SK-N-SH (cell line): ENCODE results near the gene IL22RA1. TPM values are rescaled to one million over a fixed set of nuclear protein-coding genes. Genes with fewer than 3 reads are reported as not detected.

Experiments used
- CTCF ChIA-PET: fragments of 300-600, 350-600 bp; formaldehyde crosslinking; extraction: SDS; loops from one replicate; lab custom pipeline; 2021; lab: Yijun Ruan, JAX
- POLR2A ChIA-PET: fragments of 350-600 bp; sonication (Branson Sonifier 250); formaldehyde crosslinking; extraction: SDS; loops from one replicate; lab custom pipeline; 2020; ENCODE audit warnings: antibody characterized with exemption, inconsistent platforms; lab: Yijun Ruan, JAX
- DNase-seq: peaks from one replicate; pipeline ENCODE4 v3.0.0; 2012
- H2AFZ ChIP-seq: fragments of 200-600 bp; sonication (generic); 2 replicates; pipeline ENCODE4 v1.8.1; 2016; ENCODE audit warnings: antibody characterized with exemption, mild to moderate bottlenecking, low read depth
- H3F3A ChIP-seq: fragments of 200-600 bp; sonication (generic); replicated peaks from 2 replicates; pipeline ENCODE3; 2016; ENCODE audit warnings: antibody characterized with exemption, mild to moderate bottlenecking; ENCODE audit not compliant: insufficient read depth
- H3K27ac ChIP-seq, 2 experiments: fragments of 200-500 bp in 1 of 2; fragments of 200-600 bp in 1 of 2; sonication (Bioruptor generic) in 1 of 2; sonication (generic), shearing (Covaris generic) in 1 of 2; 2 replicates each; pipeline versions ENCODE4 v1.5.1 to v1.6.1; 2014 to 2016; ENCODE audit warnings: low read depth in 2 of 2, inconsistent platforms in 1 of 2, low read length in 1 of 2, mild to moderate bottlenecking in 1 of 2, mixed read lengths in 1 of 2
- H3K27me3 ChIP-seq: fragments of 200-600 bp; sonication (generic), shearing (Covaris generic); 2 replicates; pipeline ENCODE4 v1.6.1; 2016; ENCODE audit warnings: mixed run types; ENCODE audit not compliant: insufficient read depth
- H3K36me3 ChIP-seq, 2 experiments: fragments of 200-500 bp in 1 of 2; fragments of 200-600 bp in 1 of 2; sonication (Bioruptor generic) in 1 of 2; sonication (generic) in 1 of 2; replicated peaks in 1 of 2; 2 replicates each; pipeline versions ENCODE3 to v1.5.1; 2014 to 2016; ENCODE audit warnings: low read length in 1 of 2, mild to moderate bottlenecking in 1 of 2; ENCODE audit not compliant: insufficient read depth in 2 of 2, control insufficient read depth in 1 of 2
- H3K4me1 ChIP-seq, 2 experiments: fragments of 200-500 bp in 1 of 2; fragments of 200-600 bp in 1 of 2; sonication (Bioruptor generic) in 1 of 2; sonication (generic), shearing (Covaris generic) in 1 of 2; 2 replicates each; pipeline versions ENCODE4 v1.5.1 to v1.6.1; 2014 to 2016; ENCODE audit warnings: low read depth in 1 of 2, low read length in 1 of 2, mixed run types in 1 of 2; ENCODE audit not compliant: insufficient read depth in 2 of 2, control insufficient read depth in 1 of 2
- H3K4me2 ChIP-seq: fragments of 200-600 bp; sonication (generic), shearing (Covaris generic); 2 replicates; pipeline ENCODE4 v1.6.1; 2017; ENCODE audit warnings: mixed run types
- H3K4me3 ChIP-seq, 2 experiments: fragments of 200-500 bp in 1 of 2; fragments of 200-600 bp in 1 of 2; sonication (Bioruptor generic) in 1 of 2; sonication (generic), shearing (Covaris generic) in 1 of 2; 2 replicates each; pipeline versions ENCODE4 v1.5.1 to v1.8.1; 2014 to 2016; ENCODE audit warnings: low read depth in 2 of 2, inconsistent platforms in 1 of 2, low read length in 1 of 2, mild to moderate bottlenecking in 1 of 2, mixed read lengths in 1 of 2, moderate library complexity in 1 of 2
- H3K79me2 ChIP-seq: fragments of 200-600 bp; sonication (generic); 2 replicates; pipeline ENCODE4 v1.8.1; 2017; ENCODE audit warnings: mild to moderate bottlenecking; ENCODE audit not compliant: insufficient read depth
- H3K9ac ChIP-seq: fragments of 200-600 bp; sonication (generic); 2 replicates; pipeline ENCODE4 v1.6.1; 2017; ENCODE audit warnings: mixed run types
- H3K9me2 ChIP-seq: fragments of 200-600 bp; sonication (generic); 2 replicates; pipeline ENCODE4 v1.6.1; 2017; ENCODE audit warnings: mixed run types
- H3K9me3 ChIP-seq: fragments of 200-600 bp; sonication (generic); 2 replicates; pipeline ENCODE4 v1.6.1; 2017; ENCODE audit warnings: mixed run types, mild to moderate bottlenecking, moderate library complexity
- H4K20me1 ChIP-seq: fragments of 200-600 bp; sonication (generic); 2 replicates; pipeline ENCODE4 v1.6.1; 2017; ENCODE audit warnings: mild to moderate bottlenecking, mixed run types; ENCODE audit not compliant: insufficient read depth
- ELF1 ChIP-seq: IDR thresholded peaks from 2 replicates; pipeline ENCODE4 v1.4.0; 2012
- EP300 ChIP-seq, 2 experiments: IDR thresholded peaks; 2 replicates each; pipeline versions ENCODE4 v1.4.0 to v1.6.1; 2012; ENCODE audit warnings: borderline replicate concordance in 1 of 2, low read depth in 1 of 2, low read length in 1 of 2
- FOXJ3 ChIP-seq: sonication (generic); formaldehyde crosslinking; IDR thresholded peaks from 2 replicates; pipeline ENCODE4 v1.5.1; 2020; ENCODE audit warnings: mild to moderate bottlenecking, missing genetic modification reagents
- FOXM1 ChIP-seq: IDR thresholded peaks from 2 replicates; pipeline ENCODE4 v1.4.0; 2012; ENCODE audit warnings: low read depth, mild to moderate bottlenecking
- GATA2 ChIP-seq: sonication (generic); formaldehyde crosslinking; IDR thresholded peaks from 2 replicates; pipeline ENCODE4 v1.5.0; 2020; ENCODE audit warnings: mild to moderate bottlenecking, missing genetic modification reagents
- IRF3 ChIP-seq: fragments of 150-350 bp; IDR thresholded peaks from 2 replicates; pipeline ENCODE4 v1.6.1; 2016; ENCODE audit warnings: mild to moderate bottlenecking, low read depth, low read length
- JUND ChIP-seq: IDR thresholded peaks from 2 replicates; pipeline ENCODE4 v1.4.0; 2012
- MXI1 ChIP-seq: IDR thresholded peaks from 2 replicates; pipeline ENCODE4 v1.6.1; 2012; ENCODE audit warnings: mild to moderate bottlenecking, low read depth, low read length, improper control_type of control experiment
- NFIC ChIP-seq: IDR thresholded peaks from 2 replicates; pipeline ENCODE4 v1.4.0; 2012; ENCODE audit warnings: borderline replicate concordance
- NRF1 ChIP-seq: IDR thresholded peaks from 2 replicates; pipeline ENCODE4 v1.6.1; 2012; ENCODE audit warnings: low read depth, mild to moderate bottlenecking, low read length
- RCOR1 ChIP-seq: fragments of 150-350 bp; IDR thresholded peaks from 2 replicates; pipeline ENCODE4 v1.6.1; 2017; ENCODE audit warnings: antibody characterized with exemption, low read length
- REST ChIP-seq: IDR thresholded peaks from 2 replicates; pipeline ENCODE4 v1.6.1; 2012; ENCODE audit warnings: mild to moderate bottlenecking, low read depth, low read length, moderate library complexity
- RFX5 ChIP-seq: IDR thresholded peaks from 2 replicates; pipeline ENCODE4 v1.6.1; 2012; ENCODE audit warnings: mild to moderate bottlenecking, improper control_type of control experiment, low read length
- RXRA ChIP-seq: IDR thresholded peaks from 2 replicates; pipeline ENCODE4 v1.4.0; 2012; ENCODE audit warnings: low read depth, mild to moderate bottlenecking, borderline replicate concordance
- SIN3A ChIP-seq: IDR thresholded peaks from 2 replicates; pipeline ENCODE4 v1.6.1; 2012; ENCODE audit warnings: low read depth, mild to moderate bottlenecking, low read length, moderate library complexity, borderline replicate concordance
- TCF12 ChIP-seq: IDR thresholded peaks from 2 replicates; pipeline ENCODE4 v1.4.0; 2012
- TEAD4 ChIP-seq: IDR thresholded peaks from 2 replicates; pipeline ENCODE4 v1.4.0; 2012; ENCODE audit warnings: mild to moderate bottlenecking, borderline replicate concordance; ENCODE audit not compliant: insufficient read depth
- USF1 ChIP-seq: IDR thresholded peaks from 2 replicates; pipeline ENCODE4 v1.4.0; 2012; ENCODE audit warnings: low read depth, borderline replicate concordance
- USF2 ChIP-seq: fragments of 150-350 bp; IDR thresholded peaks from 2 replicates; pipeline ENCODE4 v1.6.1; 2017; ENCODE audit warnings: antibody characterized with exemption, low read length, low read depth, borderline replicate concordance
- WGBS: methylation state at CpG from one replicate; pipeline ENCODE4 v1.1.6; 2017; ENCODE audit warnings: low lambda C conversion rate; 5-methylcytosine and 5-hydroxymethylcytosine counted together
- polyA plus RNA-seq, 3 experiments: library from polyadenylated mRNA; depleted of rRNA; stranded (reverse); fragments of >200 nt; gene quantifications; 2 replicates each; pipeline ENCODE4 v1.2.3, GENCODE V29; 2012

The IL22RA1 gene
- polyA plus RNA-seq, 1 of the 3 experiments (the other 2 are of a cell fraction): 0.03 TPM

GRCh38 chr1:24096739-24097103 is 46.2 kb downstream of the IL22RA1 start:
- ChIA-PET CTCF (interaction anchor here (2.0 to 2.1 kb wide), 2 partner anchors 25 to 103 kb away, joined by 4 to 7 read pairs; no protein-coding TSS in a partner anchor), POLR2A (no interaction called here)
- WGBS: 90% methylated on average over 3 of the region's 5 CpGs
- H3K9me3 ChIP-seq: no peaks in the 10 kb centered on the region
- H3K4me2 ChIP-seq: no peak overlapping the region
- H3K27me3 ChIP-seq: no peaks in the 10 kb centered on the region; the same call in 1 of the 2 replicates
- DNase-seq: no peak
- H3K9me2 ChIP-seq: no peaks in the 10 kb centered on the region
- no peak overlapping the region for H3K27ac ChIP-seq
- H3K36me3 ChIP-seq: no peaks in the 10 kb centered on the region
- no peaks in the 10 kb centered on the region for H3F3A ChIP-seq
- no peak overlapping the region for H2AFZ ChIP-seq
- H3K79me2 ChIP-seq: no peaks in the 10 kb centered on the region
- TF ChIP-seq FOXM1 (no peak), NRF1 (no peak), FOXJ3 (CRISPR knock-in tag) (no peak), EP300 (IDR thresholded peaks at IDR 0.05; ENCODE audit: borderline replicate concordance in 1 of 2, low read depth in 1 of 2, low read length in 1 of 2) (no peak), RXRA (no peak), MXI1 (no peak), RFX5 (no peak), USF2 (no peak), RCOR1 (no peak), USF1 (no peak), JUND (no peak), TCF12 (no peak), TEAD4 (no peak), IRF3 (no peak), GATA2 (CRISPR knock-in tag) (no peak), REST (no peak), NFIC (no peak), ELF1 (no peak), SIN3A (no peak)
- no peak overlapping the region for H3K4me3 ChIP-seq
- H3K9ac ChIP-seq: no peak overlapping the region
- no peaks in the 10 kb centered on the region; a peak in 1 of 4 replicates for H3K4me1 ChIP-seq
- no peaks in the 10 kb centered on the region for H4K20me1 ChIP-seq
